GM19025 (cell line): Measurements from ENCODE around the gene TTYH3.

Experiments used
- ATAC-seq: cut with Tn5 transposase; IDR thresholded peaks from one replicate; pipeline ENCODE4 v1.9.1; 2021; ENCODE audit warnings: mild to moderate bottlenecking, low read depth, moderate library complexity; ENCODE audit not compliant: unreplicated experiment

TTYH3 gene

DNA sequence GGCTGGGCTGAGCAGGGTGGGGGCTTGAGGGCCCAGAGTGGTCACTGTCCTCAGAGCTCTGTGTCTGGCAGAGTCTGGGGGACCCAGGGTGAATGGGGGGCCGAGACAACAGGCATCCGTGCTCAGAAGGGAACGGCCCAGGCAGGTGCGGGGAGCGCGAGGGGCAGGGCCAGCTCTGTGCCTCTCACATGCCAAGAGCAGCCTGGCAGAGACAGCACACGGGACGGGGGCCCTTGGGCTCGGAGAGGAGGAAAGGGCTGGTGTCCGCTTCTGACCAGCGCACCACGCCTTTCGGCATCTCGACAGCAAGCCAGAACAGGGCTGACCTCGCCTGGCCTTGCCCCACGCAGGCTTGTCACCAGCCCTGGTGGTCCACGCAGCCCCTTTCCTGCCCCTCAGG lies 69.6 kb downstream of the TTYH3 start:
- ATAC-seq: no peak

- ATAC-seq: no peak
These were observed 70.2 kb downstream of the TTYH3 start for GRCh38 chr7:2701832-2702593.

DNA sequence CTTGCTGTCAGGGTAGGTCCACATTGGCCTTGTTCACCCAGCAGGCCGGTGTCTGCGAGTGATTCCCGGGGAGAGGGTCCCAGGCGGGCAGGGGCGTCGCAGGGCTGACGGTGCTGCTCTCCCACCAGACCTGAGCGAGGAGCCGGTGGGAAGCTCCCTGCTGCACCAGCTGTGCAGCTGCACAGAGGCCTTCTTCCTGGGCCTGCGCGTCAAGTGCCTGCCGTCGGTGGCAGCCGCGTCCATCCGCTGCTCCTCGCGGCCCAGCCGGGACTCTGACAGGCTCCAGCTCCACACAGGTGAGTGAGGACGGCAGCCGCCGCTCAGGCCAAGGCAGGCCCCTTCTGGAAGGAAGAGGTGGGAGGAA lies 70.8 kb downstream of the TTYH3 start:
- ATAC-seq: no peak

- ATAC-seq: no peak
These were observed 73.7 kb downstream of the TTYH3 start for GRCh38 chr7:2705371-2706096.

DNA sequence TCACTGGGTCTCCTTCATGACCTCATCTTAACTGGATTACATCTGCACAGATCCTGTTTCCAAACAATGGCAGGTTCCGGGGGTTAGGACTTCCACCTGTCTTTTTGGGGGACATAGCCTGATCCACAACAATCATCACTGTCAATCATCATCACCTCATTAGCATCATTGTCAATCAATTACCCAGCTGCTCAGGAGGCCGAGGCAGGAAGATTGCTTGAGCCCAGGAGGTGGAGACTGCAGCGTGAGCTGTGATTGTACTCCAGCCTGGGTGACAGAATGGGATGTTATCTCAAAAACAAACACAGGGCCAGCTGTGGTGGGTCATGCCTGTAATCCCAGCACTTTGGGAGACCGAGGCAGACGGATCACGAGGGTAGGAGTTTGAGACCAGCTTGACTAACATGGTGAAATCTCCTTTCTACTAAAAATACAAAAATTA lies 74.9 kb downstream of the TTYH3 start:
- ATAC-seq: no peak

GRCh38 chr7:2707481-2707880 lies 75.7 kb downstream of the TTYH3 start:
- ATAC-seq: no peak

DNA sequence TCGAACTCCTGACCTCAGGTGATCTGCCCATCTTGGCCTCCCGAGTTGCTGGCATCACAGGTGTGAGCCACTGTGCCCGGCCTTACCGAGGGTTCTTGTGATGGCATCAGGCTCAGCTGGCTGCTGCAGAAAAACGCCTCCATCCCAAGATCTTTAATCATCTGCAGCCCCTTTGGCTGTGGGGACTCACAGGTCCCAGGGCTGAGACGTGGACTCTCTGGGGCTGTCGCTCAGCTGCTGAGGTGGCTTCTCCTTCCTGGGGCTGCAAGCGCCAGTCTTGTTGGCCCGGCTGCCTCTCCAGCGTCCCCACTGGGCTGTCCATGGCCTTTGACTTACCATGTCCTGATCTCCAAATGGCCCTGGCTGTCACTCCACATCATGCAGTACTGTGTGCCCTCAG lies 76.3 kb downstream of the TTYH3 start:
- no peak for ATAC-seq

DNA sequence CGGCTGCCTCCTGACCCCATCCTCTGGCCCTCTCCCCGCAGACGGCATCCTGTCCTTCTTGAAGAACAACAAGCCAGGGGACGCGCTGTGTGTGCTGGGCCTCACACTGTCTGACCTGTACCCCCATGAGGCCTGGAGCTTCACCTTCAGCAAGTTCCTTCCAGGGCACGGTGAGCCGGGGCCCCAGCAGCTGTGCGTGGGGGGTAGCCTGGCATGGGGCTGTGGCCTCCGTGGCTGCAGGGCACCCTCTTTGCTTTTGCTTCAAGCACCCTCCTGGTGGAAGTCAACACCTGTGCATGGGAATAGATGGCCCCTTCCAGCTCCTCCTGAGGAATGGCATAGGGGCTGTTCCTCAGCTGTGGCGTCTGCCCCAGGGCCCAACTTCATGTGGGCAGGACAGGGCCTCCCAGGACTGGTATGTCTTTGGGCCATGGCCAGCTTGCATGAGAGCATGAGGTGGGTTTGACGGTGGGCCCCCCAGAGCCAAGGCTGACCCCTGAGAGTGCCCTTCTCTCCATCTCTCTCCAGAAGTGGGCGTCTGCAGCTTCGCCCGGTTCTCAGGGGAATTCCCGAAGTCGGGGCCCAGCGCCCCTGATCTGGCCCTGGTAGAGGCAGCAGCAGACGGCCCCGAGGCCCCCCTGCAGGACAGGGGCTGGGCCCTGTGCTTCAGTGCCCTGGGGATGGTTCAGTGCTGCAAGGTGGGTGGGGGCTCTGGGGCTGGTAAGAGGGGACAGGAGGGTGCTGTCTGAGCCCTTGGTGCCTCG lies 76.9 kb downstream of the TTYH3 start:
- no peak for ATAC-seq

GRCh38 chr7:2709553-2710285 lies 77.9 kb downstream of the TTYH3 start:
- ATAC-seq: peak; percentile 3

DNA sequence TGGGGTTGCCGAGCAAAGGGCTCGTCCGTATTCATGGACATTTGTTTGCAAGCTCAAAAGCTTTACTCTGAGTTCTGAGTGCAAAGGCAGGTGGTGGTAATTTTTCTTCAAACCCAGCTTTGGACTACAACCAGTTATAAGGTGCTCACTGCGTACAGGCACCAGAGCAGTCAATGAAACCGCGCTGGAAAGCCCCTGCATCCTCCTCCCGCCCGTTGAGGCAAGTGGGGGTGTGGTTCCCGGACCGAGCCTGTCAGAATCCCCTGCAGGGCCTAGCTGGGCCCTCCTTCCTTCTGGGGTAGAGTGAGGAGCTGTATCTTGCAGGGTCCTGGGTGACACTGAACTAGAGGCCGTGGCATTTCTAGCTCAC lies 78.5 kb downstream of the TTYH3 start:
- peak; percentile 58 for ATAC-seq

DNA sequence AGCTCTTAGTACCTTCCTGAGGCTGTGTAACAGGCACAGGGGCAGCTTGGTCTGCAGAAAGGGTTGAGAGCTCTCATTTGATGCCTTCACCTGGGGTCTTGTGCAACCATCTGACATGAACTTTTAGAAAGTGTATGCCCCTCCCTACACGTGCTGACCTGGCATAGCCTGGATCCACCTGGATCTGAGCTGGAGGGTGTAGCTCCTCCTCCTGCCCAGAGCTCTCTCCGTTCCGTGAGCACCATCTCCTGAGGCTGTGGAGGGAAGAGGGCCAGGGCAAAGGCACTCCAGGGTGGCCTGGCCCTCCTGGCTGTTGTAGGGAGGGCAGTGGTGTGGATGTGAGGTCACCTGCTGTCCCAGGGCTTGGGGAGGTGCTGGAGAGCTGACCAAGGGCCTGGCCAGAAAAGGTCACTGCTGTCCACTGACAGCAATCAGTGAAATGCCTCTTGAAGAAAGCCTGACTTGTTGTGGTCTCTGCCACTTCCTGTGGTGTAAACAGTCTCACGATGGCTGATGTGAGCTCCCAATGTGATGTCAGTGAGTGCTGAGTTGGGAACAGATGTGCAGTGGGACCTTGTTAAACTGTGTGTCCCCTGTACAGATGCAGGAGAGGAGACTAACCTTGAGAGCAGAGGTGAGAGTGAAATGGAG lies 79.2 kb downstream of the TTYH3 start:
- ATAC-seq: peak; percentile 36

DNA sequence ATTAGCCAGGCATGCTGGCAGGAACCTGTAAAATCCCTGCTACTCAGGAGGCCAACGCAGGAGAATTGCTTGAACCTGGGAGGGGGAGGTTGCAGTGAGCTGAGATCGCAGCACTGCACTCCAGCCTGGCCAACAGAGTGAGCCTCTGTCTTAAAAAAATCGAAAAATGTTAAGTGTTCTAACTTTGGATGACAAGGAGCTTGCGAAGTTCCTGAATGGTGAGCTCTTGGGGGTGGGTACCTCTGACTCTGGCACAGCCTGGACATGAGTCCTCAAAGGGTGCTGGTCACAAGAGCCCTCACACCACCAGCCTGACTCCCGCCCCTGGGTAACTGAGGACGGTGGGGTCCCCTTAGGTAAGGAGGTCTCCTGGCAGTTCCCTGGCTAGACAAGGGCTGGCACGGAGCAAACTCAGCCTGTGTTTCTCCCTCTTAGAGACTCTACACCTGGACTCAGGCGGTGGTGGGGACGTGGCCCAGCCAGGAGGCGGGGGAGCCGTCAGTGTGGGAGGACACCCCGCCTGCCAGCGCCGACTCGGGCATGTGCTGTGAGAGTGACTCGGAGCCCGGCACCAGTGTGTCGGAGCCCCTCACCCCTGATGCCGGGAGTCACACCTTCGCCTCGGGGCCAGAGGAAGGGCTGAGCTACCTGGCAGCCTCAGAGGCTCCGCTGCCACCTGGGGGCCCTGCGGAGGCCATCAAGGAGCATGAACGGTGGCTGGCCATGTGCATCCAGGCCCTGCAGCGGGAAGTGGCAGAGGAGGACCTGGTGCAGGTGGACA lies 80.3 kb downstream of the TTYH3 start:
- ATAC-seq: no peak

- ATAC-seq: no peak
These were observed 81.6 kb downstream of the TTYH3 start for GRCh38 chr7:2713370-2713769.

DNA sequence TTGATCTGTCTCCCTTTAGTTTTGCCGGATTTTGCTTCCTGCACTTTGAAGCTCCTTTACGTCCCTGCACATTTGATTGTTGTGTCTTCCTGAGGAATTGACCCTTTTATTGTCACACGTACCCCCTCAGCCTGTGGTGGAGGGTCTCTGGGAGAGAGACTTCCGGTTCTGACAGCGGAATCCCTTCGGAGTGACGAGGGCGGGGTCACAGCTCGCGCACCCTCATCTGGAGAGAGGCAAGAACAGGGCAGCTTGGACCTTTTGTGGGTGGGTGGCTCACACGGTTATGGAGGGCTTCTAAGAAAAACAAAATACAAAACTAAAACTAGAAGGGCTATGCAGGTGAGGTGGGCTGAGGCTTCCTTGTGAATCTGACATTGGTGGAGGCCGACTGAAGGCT lies 82.2 kb downstream of the TTYH3 start:
- ATAC-seq: no peak
